HCT116 (cell line): ENCODE results near the gene ADM5. TPM values are rescaled to one million over a fixed set of nuclear protein-coding genes. Genes with fewer than 3 reads are reported as not detected.

ENCODE experiments used
- ATAC-seq: fragments of 200-7000 bp; cut with Tn5 transposase; 2 replicates; pipeline ENCODE4 v1.9.1; 2020; ENCODE audit warnings: mild to moderate bottlenecking, moderate library complexity
- BruUV-seq: library from RNA; stranded (reverse); fragments of 400-500 nt; replicated peaks from 2 replicates; lab custom pipeline; 2021; lab: Mats Ljungman, UMichigan
- CTCF ChIA-PET: fragments of 300-600 bp; sonication (Branson Sonifier 250); formaldehyde crosslinking; loops from one replicate; lab custom pipeline; 2021; ENCODE audit warnings: antibody characterized with exemption; lab: Charles Lee
- POLR2A ChIA-PET: fragments of 300-600, 350-600 bp; sonication (Branson Sonifier 250); formaldehyde crosslinking; loops from one replicate; lab custom pipeline; 2021; ENCODE audit warnings: antibody characterized with exemption; lab: Charles Lee
- RAD21 ChIA-PET, 2 experiments: fragments of 300-600 bp; sonication (Branson Sonifier 250); formaldehyde crosslinking; loops; one replicate each; lab custom pipeline; 2023; ENCODE audit warnings: low total read pairs in 2 of 2; ENCODE audit not compliant: uncharacterized antibody in 2 of 2, unreplicated experiment in 2 of 2, low non-redundant PET in 1 of 2; lab: Charles Lee
- DNase-seq: peaks from one replicate; pipeline ENCODE4 v3.0.0-alpha.2; 2010; ENCODE audit warnings: low read depth, low spot score
- H2AFZ ChIP-seq: fragments of 200-600 bp; shearing (Covaris generic), sonication (generic); 2 replicates; pipeline ENCODE4 v1.6.1; 2017; ENCODE audit warnings: low read depth, mixed run types, mixed read lengths, antibody characterized with exemption, low read length; ENCODE audit not compliant: poor library complexity, severe bottlenecking
- H3K27ac ChIP-seq: 2 replicates; pipeline ENCODE4 v1.5.1; 2012; ENCODE audit warnings: low read depth, low read length
- H3K27me3 ChIP-seq: fragments of 200-600 bp; sonication (generic); 2 replicates; pipeline ENCODE4 v1.6.1; 2016; ENCODE audit warnings: mixed run types, low read length, mixed read lengths; ENCODE audit not compliant: insufficient read depth
- H3K36me3 ChIP-seq, 2 experiments: fragments of 200-500 bp in 1 of 2; fragments of 200-600 bp in 1 of 2; sonication (Bioruptor generic) in 1 of 2; sonication (generic) in 1 of 2; 2 replicates each; pipeline versions ENCODE4 v1.5.1 to v1.6.1; 2014 to 2016; ENCODE audit warnings: low read length in 2 of 2, inconsistent platforms in 1 of 2, mixed read lengths in 1 of 2, mixed run types in 1 of 2; ENCODE audit not compliant: insufficient read depth in 2 of 2, control insufficient read depth in 1 of 2
- H3K4me1 ChIP-seq, 2 experiments: fragments of 200-600 bp in 1 of 2; sonication (generic) in 1 of 2; 2 replicates each; pipeline versions ENCODE4 v1.5.1 to v1.6.1; 2012 to 2017; ENCODE audit warnings: low read length in 2 of 2, inconsistent platforms in 1 of 2, mild to moderate bottlenecking in 1 of 2, mixed read lengths in 1 of 2, mixed run types in 1 of 2, moderate library complexity in 1 of 2; ENCODE audit not compliant: insufficient read depth in 2 of 2, control insufficient read depth in 1 of 2
- H3K4me2 ChIP-seq: fragments of 200-600 bp; sonication (generic); 2 replicates; pipeline ENCODE4 v1.6.1; 2017; ENCODE audit warnings: mixed run types, low read length, mixed read lengths
- H3K4me3 ChIP-seq, 2 experiments: fragments of 200-600 bp in 1 of 2; sonication (generic) in 1 of 2; replicated peaks in 1 of 2; 2 replicates each; pipeline ENCODE4 v1.5.1; 2011 to 2016; ENCODE audit warnings: low read length in 2 of 2, control low read depth in 1 of 2, low read depth in 1 of 2, mild to moderate bottlenecking in 1 of 2, mixed read lengths in 1 of 2, mixed run types in 1 of 2
- H3K79me2 ChIP-seq: fragments of 200-600 bp; sonication (generic); 2 replicates; pipeline ENCODE4 v1.6.1; 2017; ENCODE audit warnings: mild to moderate bottlenecking, mixed run types, low read length, moderate library complexity, mixed read lengths; ENCODE audit not compliant: insufficient read depth
- H3K9ac ChIP-seq: fragments of 200-600 bp; sonication (generic); 2 replicates; pipeline ENCODE4 v1.6.1; 2016; ENCODE audit warnings: low read length, mixed read lengths
- H3K9me2 ChIP-seq: fragments of 200-600 bp; sonication (generic), shearing (Covaris generic); 2 replicates; pipeline ENCODE4 v1.6.1; 2017; ENCODE audit warnings: mixed run types, mild to moderate bottlenecking, moderate library complexity; ENCODE audit not compliant: insufficient read depth
- H3K9me3 ChIP-seq, 2 experiments: fragments of 200-500 bp in 1 of 2; fragments of 200-600 bp in 1 of 2; sonication (Bioruptor generic) in 1 of 2; sonication (generic) in 1 of 2; 2 replicates each; pipeline ENCODE4 v1.6.1; 2014 to 2017; ENCODE audit warnings: low read length in 2 of 2, mixed read lengths in 2 of 2, inconsistent platforms in 1 of 2, low read depth in 1 of 2, mild to moderate bottlenecking in 1 of 2, mixed run types in 1 of 2, moderate library complexity in 1 of 2; ENCODE audit not compliant: control insufficient read depth in 1 of 2, insufficient read depth in 1 of 2
- H4K20me1 ChIP-seq: fragments of 200-600 bp; sonication (generic), shearing (Covaris generic); 2 replicates; pipeline ENCODE4 v1.6.1; 2017; ENCODE audit warnings: mixed run types, mild to moderate bottlenecking, moderate library complexity; ENCODE audit not compliant: insufficient read depth
- ATF3 ChIP-seq: IDR thresholded peaks from 2 replicates; pipeline ENCODE4 v1.6.1; 2012
- CBX3 ChIP-seq: IDR thresholded peaks from 2 replicates; pipeline ENCODE4 v1.6.1; 2012; ENCODE audit warnings: low read depth
- ELF1 ChIP-seq: IDR thresholded peaks from 2 replicates; pipeline ENCODE4 v1.6.1; 2012; ENCODE audit warnings: low read depth, borderline replicate concordance
- EZH2 ChIP-seq: fragments of 200-600 bp; sonication (generic); IDR thresholded peaks from 2 replicates; pipeline ENCODE4 v1.6.1; 2017; ENCODE audit warnings: antibody characterized with exemption, mixed run types
- FOSL1 ChIP-seq: IDR thresholded peaks from 2 replicates; pipeline ENCODE4 v1.6.1; 2012; ENCODE audit warnings: low read depth
- MAX ChIP-seq: IDR thresholded peaks from 2 replicates; pipeline ENCODE4 v1.6.1; 2012
- RAD21 ChIP-seq: IDR thresholded peaks from 2 replicates; pipeline ENCODE4 v1.6.1; 2012; ENCODE audit warnings: low read depth, mild to moderate bottlenecking
- ZBTB33 ChIP-seq: IDR thresholded peaks from 2 replicates; pipeline ENCODE4 v1.6.1; 2011; ENCODE audit warnings: mild to moderate bottlenecking, low read length, moderate library complexity; ENCODE audit not compliant: insufficient replicate concordance; ENCODE audit errors: extremely low read depth
- ZFX ChIP-seq: fragments of 450-650 bp; IDR thresholded peaks from 2 replicates; pipeline ENCODE4 v1.6.1; 2017
- ZNF274 ChIP-seq: fragments of 200-500 bp; sonication (Bioruptor generic); IDR thresholded peaks from 2 replicates; pipeline ENCODE4 v1.6.1; 2014; ENCODE audit warnings: mild to moderate bottlenecking, low read depth, low read length, inconsistent platforms
- intact Hi-C: fragments of 100-400 bp; cut with micrococcal nuclease; formaldehyde crosslinking; loops from 2 replicates; pipeline ENCODE4 v1.10.0; 2022
- total RNA-seq: library from RNA; stranded (reverse); gene quantifications from one replicate; pipeline ENCODE4 v1.2.1, GENCODE V29; 2021; ENCODE audit not compliant: unreplicated experiment

Gene ADM5
- total RNA-seq, 1 experiment from 2014 or later: 12.1 TPM

GRCh38 chr19:49651029-49651819, 38.2 kb upstream of the ADM5 start:
- Histone ChIP-seq H3K27ac (no peak overlapping the region), H3K9ac (no peak overlapping the region), H3K36me3 (peaks cover 43% of the 10 kb centered on the region in 2 experiments; a peak in 3 of 4 replicates), H3K4me2 (no peak overlapping the region), H2AFZ (no peak overlapping the region), H3K4me3 (no peak overlapping the region)
- no TSS peak for BruUV-seq
- DNase-seq: no peak
- no peak for ATAC-seq
- intact Hi-C loops: no loop called here
- ChIA-PET POLR2A (no interaction called here), CTCF (no interaction called here)
- TF ChIP-seq CBX3: no peak
- no peak for TF ChIP-seq FOSL1
- TF ChIP-seq ZBTB33: no peak
- no peak for TF ChIP-seq EZH2
- no peak for TF ChIP-seq ZFX
- TF ChIP-seq ELF1: no peak
- no peak for TF ChIP-seq ZNF274
- no peak for TF ChIP-seq RAD21
- no peak for TF ChIP-seq ATF3
- TF ChIP-seq MAX: no peak
- TF ChIP-seq, all 23 proteins: peak for 0
- H3K9me3 ChIP-seq: no peaks in the 10 kb centered on the region
- H3K79me2 ChIP-seq: peaks cover 43% of the 10 kb centered on the region; the same call in 1 of the 2 replicates
- no peaks in the 10 kb centered on the region for H3K27me3 ChIP-seq
- no peaks in the 10 kb centered on the region for H3K4me1 ChIP-seq
- no peaks in the 10 kb centered on the region for H4K20me1 ChIP-seq
- RAD21 ChIA-PET: no interaction called here
- no peaks in the 10 kb centered on the region for H3K9me2 ChIP-seq
